NCI-H526 (cell line): ENCODE measurements around the gene CCDC152.
"Not testable (repeated sequence)": the region's sequence is repeated elsewhere in the genome, so short reads cannot be mapped to it uniquely, and the experiment has no call there.

Source experiments
- DNase-seq, 2 experiments: peaks; one replicate each; lab custom pipeline; 2025; lab: John Stamatoyannopoulos, UW

Gene CCDC152

DNA sequence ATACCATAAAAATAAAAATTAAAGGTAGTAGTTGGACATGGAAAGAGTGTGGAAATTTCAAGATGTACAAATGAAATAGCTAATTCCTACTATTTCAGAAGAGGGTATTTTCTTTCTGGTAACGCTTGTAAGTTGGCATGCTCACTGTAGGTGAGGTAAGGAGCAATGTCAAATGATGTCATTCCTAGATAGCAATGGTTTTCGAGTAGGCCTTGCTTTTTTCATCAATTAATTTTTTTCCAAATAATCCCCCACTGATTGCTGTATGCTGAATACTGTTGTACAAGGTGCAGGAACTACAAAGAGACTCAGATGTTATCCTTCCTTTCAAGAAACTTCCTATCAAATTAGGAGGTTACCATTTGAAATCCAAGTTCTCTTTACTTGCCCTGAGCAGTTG is 56.0 kb downstream of the CCDC152 start:
- no peak for DNase-seq

DNA sequence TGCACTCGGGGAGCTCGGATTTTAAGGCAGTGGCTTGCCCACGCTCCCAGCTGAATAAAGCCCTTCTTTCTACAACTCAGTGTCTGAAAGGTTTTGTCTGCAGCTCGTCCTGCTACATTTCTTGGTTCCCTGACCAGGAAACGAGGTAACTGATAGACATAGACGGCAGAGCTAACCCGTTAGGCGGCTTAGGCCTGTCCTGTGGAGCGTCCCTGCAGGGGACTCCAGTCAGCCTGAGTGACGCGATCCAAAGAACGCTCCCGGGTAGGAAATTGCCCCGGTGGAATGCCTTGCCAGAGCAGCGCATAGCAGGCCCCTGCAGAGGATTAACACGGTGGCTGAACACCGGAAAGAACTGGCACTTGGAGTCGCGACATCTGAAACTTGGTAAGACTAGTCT is 56.9 kb downstream of the CCDC152 start:
- no peak for DNase-seq

DNA sequence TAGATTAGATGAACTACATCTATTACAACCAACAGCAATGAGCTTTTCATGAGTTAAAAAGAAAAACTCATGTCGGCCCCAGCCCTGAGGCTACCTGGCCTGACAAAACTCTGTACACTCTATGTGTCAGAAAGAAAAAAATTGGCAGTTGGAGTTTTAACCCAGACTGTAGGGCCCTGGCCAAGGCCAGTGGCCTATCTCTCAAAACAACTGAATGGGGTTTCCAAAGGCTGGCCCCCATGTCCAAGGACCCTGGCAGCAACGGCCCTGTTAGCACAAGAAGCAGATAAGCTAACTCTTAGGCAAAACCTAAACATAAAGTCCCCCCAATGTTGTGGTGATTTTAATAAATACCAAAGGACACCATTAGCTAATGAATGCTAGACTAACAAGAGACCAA is 59.9 kb downstream of the CCDC152 start:
- DNase-seq: not testable (repeated sequence)

DNA sequence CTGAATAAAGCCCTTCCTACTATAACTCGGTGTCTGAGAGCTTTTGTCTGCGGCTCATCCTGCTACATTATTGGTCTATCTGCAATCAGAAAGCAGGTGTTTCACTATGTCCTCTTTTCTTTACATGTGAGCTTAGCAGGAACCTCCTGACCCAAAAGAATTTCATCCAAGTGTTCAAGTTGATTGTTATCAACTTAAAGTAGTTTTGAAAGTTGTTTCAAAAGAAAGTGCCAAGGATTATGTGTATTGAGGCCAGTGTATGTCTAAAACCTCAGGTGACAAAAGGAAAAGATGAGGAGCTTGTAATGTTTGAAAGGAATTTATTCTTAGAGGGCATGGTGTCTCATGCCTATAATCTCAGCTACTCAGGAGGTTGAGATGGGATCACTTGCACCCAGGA is 63.1 kb downstream of the CCDC152 start:
- DNase-seq: no peak

DNA sequence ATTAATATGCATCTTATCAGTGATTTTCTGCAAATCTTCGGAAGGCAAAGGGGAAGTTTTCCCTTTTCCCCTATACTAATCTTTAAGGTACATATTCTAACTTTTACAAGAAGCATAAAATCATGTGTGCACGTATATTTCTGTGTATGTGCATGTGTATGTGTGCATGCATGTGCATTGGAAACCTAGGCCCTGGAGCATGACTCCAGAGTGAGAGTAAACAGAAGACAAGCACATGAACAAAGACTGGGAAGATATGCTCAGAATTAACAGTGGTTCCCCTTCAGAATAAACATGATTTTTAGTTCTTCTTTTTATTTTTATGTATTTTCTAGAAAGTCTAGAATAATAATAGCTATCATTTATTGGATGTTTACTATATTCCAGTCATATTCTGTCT is 65.9 kb downstream of the CCDC152 start:
- DNase-seq: no peak

DNA sequence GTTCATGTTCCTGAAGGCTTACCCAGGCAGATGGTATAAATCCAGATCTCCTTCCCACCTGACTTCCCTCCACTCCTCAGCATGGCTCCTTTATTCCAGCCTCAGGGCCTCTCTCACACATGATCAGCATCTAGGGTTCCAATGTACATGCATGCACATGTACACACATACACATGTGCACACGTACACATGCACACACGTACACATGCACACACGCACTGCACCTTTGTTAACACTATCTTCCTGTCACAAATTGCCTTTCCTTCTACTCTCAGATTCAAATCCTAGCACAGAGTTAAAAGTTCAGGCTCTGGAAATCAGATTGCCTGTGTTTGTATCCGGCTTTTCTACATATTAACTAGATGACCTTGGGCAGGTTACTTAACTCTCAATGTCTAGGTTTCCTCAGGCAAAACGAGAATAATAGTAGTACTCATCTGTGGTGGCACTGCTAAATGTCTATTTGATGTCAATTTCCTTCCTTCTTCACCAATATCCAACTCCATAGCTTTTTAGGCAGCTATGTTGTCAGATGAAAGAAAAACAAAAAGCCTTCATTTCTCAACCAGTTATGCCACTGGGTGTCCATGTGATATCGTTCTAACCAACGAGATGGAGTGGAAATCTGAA is 67.8 kb downstream of the CCDC152 start:
- DNase-seq: no peak

DNA sequence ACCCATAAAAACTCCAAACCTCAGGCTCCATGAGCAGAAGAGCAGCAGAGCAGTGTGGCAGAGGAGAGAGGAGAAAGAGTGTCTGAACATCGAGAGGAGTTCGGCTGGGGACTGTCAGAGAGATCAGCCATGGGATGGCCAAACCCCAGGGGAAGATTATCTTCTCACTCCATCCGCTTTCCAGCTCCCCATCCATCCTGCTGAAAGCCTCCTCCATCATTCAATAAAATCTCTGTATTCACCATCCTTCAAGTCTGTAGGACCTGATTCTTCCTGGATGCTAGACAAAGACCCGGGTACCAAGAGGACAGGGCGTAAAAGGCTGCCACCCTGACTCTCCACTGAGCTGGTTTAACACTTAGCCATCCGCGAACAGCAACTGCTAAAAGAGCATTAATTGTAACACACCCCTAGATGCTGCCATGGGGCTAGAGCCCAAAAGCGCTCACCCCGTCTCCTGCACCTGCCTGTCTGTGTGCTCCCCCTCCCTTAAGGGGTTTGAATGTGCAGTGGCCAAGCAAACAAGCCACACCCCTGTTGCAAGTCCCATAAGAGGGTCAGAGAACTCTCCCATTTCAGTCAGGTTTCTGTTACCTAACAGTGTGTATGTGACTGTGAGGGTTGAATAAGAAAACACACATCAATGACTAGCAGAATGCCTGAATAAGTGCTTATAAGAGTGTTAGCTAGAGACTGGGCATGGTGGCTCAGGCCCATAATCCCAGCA is 69.0 kb downstream of the CCDC152 start:
- DNase-seq: no peak

DNA sequence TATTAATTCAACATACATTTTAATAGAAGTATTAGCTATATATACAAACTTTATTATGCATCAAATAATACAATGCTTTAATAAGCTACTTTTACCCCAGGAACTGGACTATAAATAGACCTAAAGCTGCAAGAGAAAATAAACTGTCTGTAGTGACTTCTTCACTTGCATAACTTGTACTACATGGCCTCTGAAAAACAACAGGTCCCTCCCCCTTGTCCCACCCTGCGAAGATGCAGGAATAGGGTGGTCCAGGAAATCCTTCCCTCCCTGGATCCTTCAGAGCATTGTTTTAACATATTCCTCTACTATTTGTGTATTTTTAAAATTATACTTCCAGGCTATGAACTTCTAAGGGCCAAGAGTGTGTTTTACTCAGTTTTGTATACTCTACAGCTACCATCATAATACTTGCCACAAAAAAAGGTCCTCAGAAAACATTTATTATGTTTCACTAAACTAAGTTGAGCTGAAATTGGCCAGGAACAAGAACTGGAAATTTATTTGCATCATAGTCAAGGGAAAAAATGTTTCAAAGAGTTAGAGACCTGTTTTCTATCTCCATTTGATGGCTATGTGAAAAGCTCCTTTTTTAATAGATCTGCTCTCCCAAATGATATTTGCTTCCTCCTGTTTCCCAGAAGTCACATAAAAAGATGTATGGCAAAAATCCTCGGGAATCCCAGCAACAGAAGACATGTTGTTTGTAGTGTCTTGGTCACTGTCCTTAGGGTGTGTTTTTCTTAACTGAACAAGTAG is 70.3 kb downstream of the CCDC152 start:
- DNase-seq: no peak

DNA sequence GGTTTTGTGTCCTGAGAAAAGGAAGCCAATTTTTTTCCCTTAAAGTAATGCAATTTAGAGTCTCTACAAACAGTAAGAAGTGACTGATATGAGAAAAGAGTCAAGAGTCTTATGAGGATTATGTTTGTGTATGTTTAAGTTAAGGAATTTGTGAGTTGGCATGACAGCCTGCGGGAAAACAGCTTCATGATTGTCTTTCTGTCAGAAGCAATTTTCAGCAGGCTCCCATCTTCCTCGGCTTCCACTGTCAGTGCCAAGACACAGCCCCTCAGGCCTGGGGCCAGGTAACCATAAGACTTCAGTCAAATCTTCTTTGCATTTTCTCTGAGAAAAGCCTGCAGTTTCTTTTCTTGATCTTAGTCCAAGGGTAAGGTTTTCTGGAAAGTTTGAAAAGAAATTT is 72.1 kb downstream of the CCDC152 start:
- no peak for DNase-seq

DNA sequence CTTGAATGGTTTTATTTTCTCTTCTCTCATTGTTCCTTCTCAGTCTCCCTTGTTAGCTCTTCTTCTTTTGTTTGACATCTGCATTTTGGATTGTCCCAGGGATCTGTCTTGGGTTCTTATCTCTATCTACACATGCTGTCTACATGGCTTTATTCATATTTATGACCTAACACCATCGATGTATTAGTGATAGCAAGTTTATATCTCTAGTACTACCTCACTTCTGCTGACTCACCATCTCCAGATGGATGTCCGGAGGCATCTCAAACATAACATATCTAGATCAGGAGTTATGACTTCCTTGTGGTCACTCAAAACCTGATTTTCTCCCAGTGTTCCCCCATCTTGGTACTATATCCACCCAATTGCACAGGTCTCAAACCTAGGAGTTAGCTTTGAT is 74.3 kb downstream of the CCDC152 start:
- DNase-seq: no peak

DNA sequence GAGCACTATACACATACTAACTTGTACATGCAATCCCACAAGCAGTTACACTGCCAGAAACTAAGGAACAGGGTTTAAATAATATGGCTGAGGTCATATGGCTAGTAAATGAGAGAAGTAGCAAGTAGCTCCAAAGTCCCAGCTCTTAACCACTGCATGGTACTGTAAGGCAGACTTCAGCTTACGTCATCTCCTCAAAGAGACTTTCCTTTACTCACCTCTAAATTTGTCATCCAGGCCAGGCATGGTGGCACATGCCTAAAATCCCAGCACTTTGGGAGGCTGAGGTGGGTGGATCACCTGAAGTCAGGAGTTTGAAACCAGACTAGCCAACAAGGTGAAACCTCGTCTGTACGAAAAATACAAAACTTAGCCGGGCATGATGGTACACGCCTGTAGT is 75.4 kb downstream of the CCDC152 start:
- no peak for DNase-seq

DNA sequence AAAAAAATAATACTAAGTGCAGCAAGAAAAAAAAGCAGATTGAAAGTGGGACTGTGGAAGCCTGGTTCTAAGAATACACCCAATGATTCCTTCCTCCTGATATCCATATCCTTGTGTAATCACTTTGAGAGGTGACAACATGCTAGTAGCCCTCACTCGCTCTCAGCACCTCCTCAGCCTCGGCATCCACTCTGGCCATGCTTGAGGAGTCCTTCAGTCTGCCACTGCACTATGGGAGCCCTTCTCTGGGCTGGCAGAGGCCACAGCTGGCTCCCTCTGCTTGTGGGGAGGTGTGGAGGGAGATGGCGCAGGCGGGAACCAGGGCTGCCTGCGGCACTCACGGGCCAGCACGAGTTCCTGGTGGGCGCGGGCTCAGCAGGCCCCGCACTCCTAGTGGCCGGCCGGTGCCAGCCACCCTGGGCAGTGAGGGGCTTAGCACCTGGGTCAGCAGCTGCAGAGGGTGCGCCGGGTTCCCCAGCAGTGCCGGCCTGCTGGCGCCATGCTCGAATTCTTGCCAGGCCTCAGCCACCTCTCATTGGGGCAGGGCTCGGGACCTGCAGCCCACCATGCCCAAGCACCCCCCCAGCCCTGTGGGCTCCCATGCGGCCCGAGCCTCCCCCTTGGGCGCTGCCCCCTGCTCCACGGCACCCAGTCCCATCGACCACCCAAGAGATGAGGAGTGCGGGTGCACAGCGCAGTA is 79.6 kb downstream of the CCDC152 start:
- DNase-seq: no peak

DNA sequence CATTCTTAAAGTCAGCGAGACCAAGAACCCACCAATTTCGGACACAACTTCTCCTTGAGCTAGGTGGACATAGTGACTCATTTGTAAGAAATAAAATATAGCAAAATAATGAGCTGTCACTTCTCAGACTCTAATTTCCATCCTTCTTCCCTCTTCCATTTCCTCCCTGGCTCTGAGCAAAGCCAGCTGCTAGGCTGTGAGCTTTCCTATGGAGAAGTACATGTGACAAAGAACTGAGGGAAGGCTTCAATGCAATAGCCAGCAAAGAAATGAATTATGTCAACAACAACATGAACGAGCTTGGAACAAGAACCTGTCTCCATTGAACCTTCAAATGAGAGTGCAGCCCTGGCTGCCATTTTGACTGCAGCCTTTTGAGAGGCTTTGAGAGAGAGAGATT is 81.0 kb downstream of the CCDC152 start:
- DNase-seq: no peak

DNA sequence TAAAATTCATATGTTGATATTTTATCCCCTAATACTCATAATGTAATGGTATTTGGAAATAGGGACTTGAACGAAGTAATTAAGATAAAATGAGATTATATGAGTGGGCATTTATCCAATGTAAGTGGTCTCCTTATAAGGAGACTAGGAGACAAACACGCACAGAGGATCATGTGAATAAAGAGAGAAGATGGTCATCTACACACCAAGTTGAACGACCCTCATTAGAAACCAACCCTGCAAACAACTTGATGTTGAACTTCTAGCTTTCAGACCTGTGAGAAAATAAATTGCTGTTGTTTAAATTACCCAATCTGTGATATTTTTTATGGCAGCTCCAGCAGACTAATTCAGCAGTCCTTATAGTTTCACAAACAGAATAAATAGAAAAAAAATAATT is 82.6 kb downstream of the CCDC152 start:
- no peak for DNase-seq

DNA sequence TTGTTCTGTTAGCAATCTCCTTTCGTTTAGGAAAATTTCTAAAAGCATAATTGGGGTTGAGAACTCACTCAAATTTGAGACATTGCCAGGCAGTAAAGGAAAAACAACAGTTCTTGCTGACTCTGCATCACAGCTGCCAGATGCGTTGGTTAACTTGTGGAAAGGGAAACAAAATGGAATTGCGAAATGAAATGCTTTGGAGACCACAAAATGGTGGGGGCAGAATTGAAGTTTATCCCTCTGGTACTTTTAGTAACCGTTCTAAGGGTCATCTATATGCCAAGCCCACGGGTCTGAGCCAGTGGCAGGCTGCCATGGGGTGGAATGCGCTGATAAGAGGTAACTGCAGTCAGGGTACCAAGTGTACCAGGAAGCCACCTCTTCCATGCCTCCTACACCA is 83.7 kb downstream of the CCDC152 start:
- no peak for DNase-seq

DNA sequence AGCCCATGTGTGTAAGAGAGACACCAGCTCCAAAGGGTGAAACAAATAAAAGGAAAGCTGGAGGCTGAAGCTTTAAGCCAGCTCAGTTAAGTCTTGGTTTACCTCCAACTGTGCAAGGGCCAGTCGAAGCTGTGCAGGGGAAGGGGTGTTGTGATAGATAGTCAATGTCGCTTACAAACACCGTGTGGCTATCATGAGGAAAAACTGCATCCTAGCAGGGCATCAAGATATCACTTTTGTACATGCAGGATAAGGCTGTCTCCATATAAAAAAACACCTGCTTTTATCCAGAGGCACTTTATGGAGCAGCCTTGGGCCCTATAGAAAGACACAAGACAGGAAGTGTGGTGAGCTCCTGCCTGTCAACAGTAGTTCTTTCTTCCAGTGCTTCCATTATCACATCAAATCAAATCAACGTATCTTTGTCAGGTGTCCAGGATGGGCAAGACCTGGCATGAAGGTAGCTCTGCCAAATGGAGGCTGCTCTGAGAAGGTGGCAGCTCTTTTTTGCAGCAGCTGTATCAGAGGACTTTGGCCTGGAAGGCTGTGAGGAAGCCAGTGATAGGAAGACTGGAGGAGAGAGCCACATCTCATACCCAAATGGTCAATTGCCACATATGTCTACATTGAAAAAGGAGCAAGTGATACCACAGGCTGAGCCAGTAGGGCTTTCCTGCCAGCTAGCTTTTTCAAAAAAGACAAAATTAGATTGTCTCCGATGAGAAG is 84.4 kb downstream of the CCDC152 start:
- DNase-seq: no peak

DNA sequence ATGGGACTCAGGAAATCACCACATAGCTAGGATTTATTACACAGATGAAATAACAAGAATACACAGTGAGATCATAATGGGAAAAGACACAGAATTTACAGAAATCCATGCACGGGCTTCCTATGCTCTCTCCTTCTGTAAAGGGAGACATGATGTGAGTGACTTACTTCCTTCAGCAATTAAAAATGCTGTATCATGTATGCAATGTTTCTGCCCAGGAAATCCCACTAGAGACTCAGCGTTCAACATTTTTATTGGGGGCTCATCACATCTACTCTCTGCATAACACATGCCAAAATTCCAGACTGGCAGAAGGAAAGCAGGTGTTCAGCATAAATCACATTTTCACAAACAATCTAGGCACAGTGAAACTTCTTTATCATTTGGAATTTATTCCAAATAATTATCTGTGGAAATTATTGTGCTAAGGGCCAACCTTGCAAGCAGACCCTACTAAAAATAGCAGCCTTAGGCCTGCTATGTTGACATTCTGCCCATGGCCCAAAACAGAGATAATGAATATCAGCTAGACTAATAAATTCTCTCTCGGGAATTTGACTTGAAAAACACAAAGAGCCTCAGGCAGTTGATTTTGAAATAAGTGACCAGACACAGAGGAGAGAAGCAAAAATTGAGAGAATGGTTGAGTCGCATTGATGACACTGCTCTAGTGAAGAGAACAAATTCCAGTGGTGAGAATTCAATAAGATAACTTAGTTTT is 86.5 kb downstream of the CCDC152 start:
- DNase-seq: no peak

DNA sequence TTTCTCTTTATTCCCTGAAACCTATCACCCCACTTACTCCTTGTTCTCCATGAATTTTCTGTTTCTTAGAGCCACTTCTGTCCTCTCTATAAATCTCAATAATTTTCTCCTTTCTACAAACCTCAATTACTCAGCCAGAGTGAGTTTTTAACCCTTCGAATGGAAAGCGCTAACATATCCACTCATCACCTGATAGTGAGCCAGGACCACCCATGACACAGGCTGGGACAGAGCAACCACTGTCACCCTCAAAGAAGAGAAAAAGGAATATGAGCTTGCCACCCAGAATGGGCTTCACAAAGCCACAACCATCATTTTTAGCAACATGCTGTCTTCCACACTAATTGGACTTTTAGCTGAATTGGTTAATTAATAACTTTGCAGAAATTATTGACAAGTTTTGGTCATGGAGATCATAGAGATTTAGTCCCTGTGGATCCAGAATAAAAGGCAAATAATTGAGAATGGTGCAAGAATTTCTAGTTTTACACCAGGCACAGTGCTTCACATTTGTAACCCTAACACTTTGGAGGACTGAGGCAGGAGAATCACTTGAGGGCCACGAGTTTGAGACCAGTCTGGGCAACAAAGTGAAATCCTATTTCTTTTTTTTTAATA is 87.2 kb downstream of the CCDC152 start:
- no peak for DNase-seq

DNA sequence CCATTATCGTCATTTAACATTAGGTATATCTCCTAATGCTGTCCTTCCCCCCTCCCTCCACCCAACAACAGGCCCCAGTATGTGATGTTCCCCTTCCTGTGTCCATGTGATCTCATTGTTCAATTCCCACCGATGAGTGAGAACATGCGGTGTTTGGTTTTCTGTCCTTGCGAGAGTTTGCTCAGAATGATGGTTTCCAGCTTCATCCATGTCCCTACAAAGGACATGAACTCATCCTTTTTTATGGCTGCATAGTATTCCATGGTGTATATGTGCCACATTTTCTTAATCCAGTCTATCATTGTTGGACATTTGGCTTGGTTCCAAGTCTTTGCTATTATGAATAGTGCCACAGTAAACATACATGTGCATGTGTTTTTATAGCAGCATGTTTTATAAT is 87.8 kb downstream of the CCDC152 start:
- DNase-seq: not testable (repeated sequence)

DNA sequence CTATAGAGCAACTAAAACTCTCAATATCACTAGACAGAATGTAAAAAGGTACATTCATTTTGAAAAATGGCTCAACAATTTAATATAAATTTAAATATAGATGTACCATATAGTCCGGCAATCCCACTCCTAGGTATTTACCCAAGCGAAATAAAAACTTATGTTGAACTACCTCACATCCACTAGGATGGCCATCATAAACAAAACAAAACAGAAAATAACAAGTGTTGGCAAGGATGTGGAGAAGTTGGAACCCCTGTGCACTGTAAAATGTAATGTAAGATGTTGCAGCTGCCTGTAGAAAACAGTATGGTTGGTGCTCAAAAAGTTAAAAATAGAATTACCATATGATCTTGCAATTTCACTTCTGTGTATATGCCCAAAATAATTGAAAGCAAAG is 91.9 kb downstream of the CCDC152 start:
- no peak for DNase-seq

DNA sequence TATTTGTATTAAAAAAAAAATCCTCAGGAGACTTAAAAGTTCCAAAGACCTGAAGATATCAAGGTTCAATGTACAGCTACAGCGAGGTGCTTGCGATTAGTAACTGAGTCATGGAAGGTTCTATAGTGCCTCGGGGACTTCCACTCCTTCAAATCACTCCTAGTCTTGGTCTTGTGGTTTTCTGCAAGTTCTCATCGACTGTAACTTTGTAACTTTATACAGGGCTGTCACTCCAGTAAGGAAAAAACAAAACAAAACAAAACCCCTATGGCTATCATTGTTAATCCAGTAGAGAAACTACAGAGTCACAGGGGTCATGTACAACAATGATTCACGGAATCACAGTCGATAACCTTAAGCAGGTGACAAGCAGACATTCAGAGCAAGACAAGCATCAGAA is 94.9 kb downstream of the CCDC152 start:
- DNase-seq: no peak
